Lower leg skin (tissue), 3 donors: ENCODE measurements around the gene NTRK3.

ENCODE experiments used
- POLR2A ChIP-seq, 2 donors: fragments of 450-650 bp; IDR thresholded peaks; one replicate each; pipeline ENCODE4 v1.6.1; 2016 to 2017; ENCODE audit warnings: antibody characterized with exemption in 2 of 2, mild to moderate bottlenecking in 1 of 2, moderate library complexity in 1 of 2
- TF ChIP-seq, protein P1 (sequence below), 3 donors: fragments of 450-650 bp; IDR thresholded peaks; one replicate each; pipeline ENCODE4 v1.5.1; 2016; ENCODE audit warnings: antibody characterized with exemption in 3 of 3, mild to moderate bottlenecking in 3 of 3, moderate library complexity in 2 of 3

DNA sequence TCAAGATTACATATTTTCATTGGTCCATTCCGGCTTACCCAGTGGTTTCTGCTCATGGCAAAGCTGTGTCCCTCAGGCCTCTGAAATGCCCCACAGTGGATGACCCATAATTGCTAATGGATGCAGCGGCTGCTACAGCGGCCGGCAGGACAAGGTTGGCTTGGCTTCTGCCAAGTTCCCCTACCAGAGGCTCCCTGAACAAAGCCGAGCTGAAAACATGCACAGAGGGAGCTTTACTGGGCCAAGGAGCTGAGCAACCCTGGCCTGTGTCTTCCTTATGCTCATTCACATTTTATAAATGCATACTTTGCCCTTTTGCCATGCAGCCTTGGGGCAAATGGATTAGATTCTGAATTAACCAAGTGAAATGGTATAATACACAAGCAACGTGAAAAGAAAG, 150.5 kb downstream of the NTRK3 start:
- TF ChIP-seq, protein P1, sequence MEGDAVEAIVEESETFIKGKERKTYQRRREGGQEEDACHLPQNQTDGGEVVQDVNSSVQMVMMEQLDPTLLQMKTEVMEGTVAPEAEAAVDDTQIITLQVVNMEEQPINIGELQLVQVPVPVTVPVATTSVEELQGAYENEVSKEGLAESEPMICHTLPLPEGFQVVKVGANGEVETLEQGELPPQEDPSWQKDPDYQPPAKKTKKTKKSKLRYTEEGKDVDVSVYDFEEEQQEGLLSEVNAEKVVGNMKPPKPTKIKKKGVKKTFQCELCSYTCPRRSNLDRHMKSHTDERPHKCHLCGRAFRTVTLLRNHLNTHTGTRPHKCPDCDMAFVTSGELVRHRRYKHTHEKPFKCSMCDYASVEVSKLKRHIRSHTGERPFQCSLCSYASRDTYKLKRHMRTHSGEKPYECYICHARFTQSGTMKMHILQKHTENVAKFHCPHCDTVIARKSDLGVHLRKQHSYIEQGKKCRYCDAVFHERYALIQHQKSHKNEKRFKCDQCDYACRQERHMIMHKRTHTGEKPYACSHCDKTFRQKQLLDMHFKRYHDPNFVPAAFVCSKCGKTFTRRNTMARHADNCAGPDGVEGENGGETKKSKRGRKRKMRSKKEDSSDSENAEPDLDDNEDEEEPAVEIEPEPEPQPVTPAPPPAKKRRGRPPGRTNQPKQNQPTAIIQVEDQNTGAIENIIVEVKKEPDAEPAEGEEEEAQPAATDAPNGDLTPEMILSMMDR (IDR thresholded peaks at IDR 0.05): no peak
- TF ChIP-seq POLR2A (IDR thresholded peaks at IDR 0.05): no peak
